Measurements from ENCODE around the gene PLBD2. TPM values are rescaled to one million over a fixed set of nuclear protein-coding genes. Genes with fewer than 3 reads are reported as not detected.

PLBD2 gene
- total and polyA plus RNA-seq, 2 donors from 2014 or later, result 12.1 to 37.9 TPM

GRCh38 chr12:113399490-113399889 lies 41.1 kb downstream of the PLBD2 start:
- Histone ChIP-seq H3K27ac (ENCODE audit: low read depth in 2 of 2, low read length in 2 of 2) (no peak overlapping the region), H3K4me1 (ENCODE audit: control insufficient read depth in 2 of 3, insufficient read depth in 2 of 3, low read depth in 1 of 3, low read length in 3 of 3) (peaks cover 0 to 2% (median 0%) of the 10 kb centered on the region in 3 donors), H3K4me3 (ENCODE audit: low read length in 3 of 3) (no peak overlapping the region), H3K36me3 (ENCODE audit: control insufficient read depth in 2 of 3, insufficient read depth in 3 of 3, low read length in 3 of 3) (no peaks in the 10 kb centered on the region), H3K9me3 (ENCODE audit: control insufficient read depth in 2 of 3, insufficient read depth in 1 of 3, low read length in 3 of 3) (no peaks in the 10 kb centered on the region), H3K27me3 (ENCODE audit: control insufficient read depth, insufficient read depth, low read length) (no peaks in the 10 kb centered on the region), H3K9ac (ENCODE audit: low read length in 3 of 3) (no peak overlapping the region)
- TF ChIP-seq CTCF (IDR thresholded peaks at IDR 0.05; ENCODE audit: borderline replicate concordance, extremely low read depth, insufficient read depth), result no peak
- DNase-seq, result no peak
- no peak for FAIRE-seq
- intact Hi-C loops (cut with DNase I), result no loop called here

GRCh38 chr12:113400362-113400761 lies 42.0 kb downstream of the PLBD2 start:
- no peaks in the 10 kb centered on the region for H3K27me3 ChIP-seq (ENCODE audit: control insufficient read depth, insufficient read depth, low read length)
- peaks cover 0 to 3% (median 0%) of the 10 kb centered on the region in 3 donors for H3K4me1 ChIP-seq (ENCODE audit: control insufficient read depth in 2 of 3, insufficient read depth in 2 of 3, low read depth in 1 of 3, low read length in 3 of 3)
- DNase-seq (no peak), FAIRE-seq (no peak)
- no peaks in the 10 kb centered on the region for H3K36me3 ChIP-seq (ENCODE audit: control insufficient read depth in 2 of 3, insufficient read depth in 3 of 3, low read length in 3 of 3)
- no peak overlapping the region for H3K4me3 ChIP-seq (ENCODE audit: low read length in 3 of 3)
- no peaks in the 10 kb centered on the region for H3K9me3 ChIP-seq (ENCODE audit: control insufficient read depth in 2 of 3, insufficient read depth in 1 of 3, low read length in 3 of 3)
- no peak overlapping the region for H3K9ac ChIP-seq (ENCODE audit: low read length in 3 of 3)
- H3K27ac ChIP-seq (ENCODE audit: low read depth in 2 of 2, low read length in 2 of 2), result no peak overlapping the region
- TF ChIP-seq CTCF (IDR thresholded peaks at IDR 0.05; ENCODE audit: borderline replicate concordance, extremely low read depth, insufficient read depth), result no peak
- intact Hi-C loops (cut with DNase I), result no loop called here

- H3K4me1 ChIP-seq (ENCODE audit: control insufficient read depth in 2 of 3, insufficient read depth in 2 of 3, low read depth in 1 of 3, low read length in 3 of 3), result peaks cover 0 to 3% (median 0%) of the 10 kb centered on the region in 3 donors
- no peak overlapping the region for H3K27ac ChIP-seq (ENCODE audit: low read depth in 2 of 2, low read length in 2 of 2)
- no peaks in the 10 kb centered on the region for H3K9me3 ChIP-seq (ENCODE audit: control insufficient read depth in 2 of 3, insufficient read depth in 1 of 3, low read length in 3 of 3)
- no peak overlapping the region for H3K9ac ChIP-seq (ENCODE audit: low read length in 3 of 3)
- FAIRE-seq, result no peak
- H3K36me3 ChIP-seq (ENCODE audit: control insufficient read depth in 2 of 3, insufficient read depth in 3 of 3, low read length in 3 of 3), result no peaks in the 10 kb centered on the region
- no peak overlapping the region for H3K4me3 ChIP-seq (ENCODE audit: low read length in 3 of 3)
- TF ChIP-seq CTCF (IDR thresholded peaks at IDR 0.05; ENCODE audit: borderline replicate concordance, extremely low read depth, insufficient read depth), result no peak
- intact Hi-C loops (cut with DNase I), result no loop called here
- H3K27me3 ChIP-seq (ENCODE audit: control insufficient read depth, insufficient read depth, low read length), result no peaks in the 10 kb centered on the region
- DNase-seq, result no peak
Observed at GRCh38 chr12:113401066-113402000, 42.9 kb downstream of the PLBD2 start.
